Activated CD8-positive, alpha-beta T cell treated with anti-CD3 and anti-CD28 coated beads for 36 hours (primary cell): Measurements from ENCODE around the gene KIF26B. TPM values are rescaled to one million over a fixed set of nuclear protein-coding genes. Genes with fewer than 3 reads are reported as not detected.

ENCODE experiments used
- ATAC-seq: fragments of 200-7000 bp; cut with Tn5 transposase; one replicate; pipeline ENCODE4 v1.10.0; 2021; ENCODE audit warnings: mild to moderate bottlenecking, moderate library complexity
- CTCF ChIA-PET: fragments of 350-600 bp; sonication (Branson Sonifier 250); formaldehyde crosslinking; loops from one replicate; lab custom pipeline; 2021; ENCODE audit warnings: antibody characterized with exemption; lab: Charles Lee
- POLR2A ChIA-PET: fragments of 350-600 bp; sonication (Branson Sonifier 250); formaldehyde crosslinking; loops from one replicate; lab custom pipeline; 2021; ENCODE audit warnings: antibody characterized with exemption; lab: Charles Lee
- DNase-seq: peaks from one replicate; pipeline ENCODE4 v3.0.0-alpha.2; 2020
- H3K27ac Mint-ChIP-seq: one replicate; pipeline ENCODE4 v1.8.0; 2021; ENCODE audit warnings: mild to moderate bottlenecking, mixed read lengths
- H3K27me3 Mint-ChIP-seq: one replicate; pipeline ENCODE4 v1.8.0; 2021; ENCODE audit warnings: mixed read lengths
- H3K36me3 Mint-ChIP-seq: one replicate; pipeline ENCODE4 v1.8.0; 2021; ENCODE audit warnings: low read depth, mixed read lengths
- H3K4me1 Mint-ChIP-seq: one replicate; pipeline ENCODE4 v1.8.0; 2021; ENCODE audit warnings: low read depth, mixed read lengths
- H3K4me3 Mint-ChIP-seq: one replicate; pipeline ENCODE4 v1.8.0; 2021; ENCODE audit warnings: mild to moderate bottlenecking, moderate library complexity, mixed read lengths
- H3K9me3 Mint-ChIP-seq: one replicate; pipeline ENCODE4 v1.8.0; 2021; ENCODE audit warnings: mixed read lengths
- intact Hi-C: fragments of 100-400 bp; cut with micrococcal nuclease; formaldehyde crosslinking; loops from one replicate; pipeline ENCODE4 v1.10.0; 2022
- total RNA-seq, 2 experiments: library from RNA; stranded (reverse); gene quantifications; one replicate each; pipeline ENCODE4 v1.2.3, GENCODE V29; 2021
- TF ChIP-seq, protein P1 (sequence below): fragments of 200-600 bp; IDR thresholded peaks from one replicate; pipeline ENCODE4 v1.8.0; 2022; ENCODE audit warnings: antibody characterized with exemption, mild to moderate bottlenecking

KIF26B gene
- total RNA-seq, 2 experiments from 2014 or later = 0.16 TPM

DNA sequence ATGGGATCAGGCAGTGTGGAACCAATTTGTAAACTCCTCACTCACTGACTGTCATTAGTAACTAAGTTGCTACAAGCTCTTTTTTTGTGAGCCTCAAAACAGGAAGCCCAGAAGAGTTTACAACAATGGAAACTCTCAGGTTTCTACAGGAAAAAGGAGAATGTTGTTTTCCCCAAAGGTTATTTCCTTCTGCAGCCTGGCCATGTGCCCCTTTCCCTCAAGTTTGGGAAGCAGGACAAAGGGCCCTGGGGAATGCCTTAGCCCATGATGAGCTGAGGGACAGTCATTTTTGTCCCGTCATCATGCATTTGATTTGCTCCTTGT lies 395.9 kb downstream of the KIF26B start:
- intact Hi-C loops = no loop called here
- Mint-ChIP-seq H3K27ac (no peak overlapping the region), H3K27me3 (peaks cover 2% of the 10 kb centered on the region), H3K4me3 (no peak overlapping the region), H3K9me3 (peaks cover 2% of the 10 kb centered on the region), H3K4me1 (no peaks in the 10 kb centered on the region), H3K36me3 (no peaks in the 10 kb centered on the region)
- ChIA-PET POLR2A (no interaction called here), CTCF (interaction anchor here (0.6 kb wide), 1 partner anchor 302 kb away, joined by 3 read pairs; no protein-coding TSS in a partner anchor)
- DNase-seq = no peak
- TF ChIP-seq, protein P1, sequence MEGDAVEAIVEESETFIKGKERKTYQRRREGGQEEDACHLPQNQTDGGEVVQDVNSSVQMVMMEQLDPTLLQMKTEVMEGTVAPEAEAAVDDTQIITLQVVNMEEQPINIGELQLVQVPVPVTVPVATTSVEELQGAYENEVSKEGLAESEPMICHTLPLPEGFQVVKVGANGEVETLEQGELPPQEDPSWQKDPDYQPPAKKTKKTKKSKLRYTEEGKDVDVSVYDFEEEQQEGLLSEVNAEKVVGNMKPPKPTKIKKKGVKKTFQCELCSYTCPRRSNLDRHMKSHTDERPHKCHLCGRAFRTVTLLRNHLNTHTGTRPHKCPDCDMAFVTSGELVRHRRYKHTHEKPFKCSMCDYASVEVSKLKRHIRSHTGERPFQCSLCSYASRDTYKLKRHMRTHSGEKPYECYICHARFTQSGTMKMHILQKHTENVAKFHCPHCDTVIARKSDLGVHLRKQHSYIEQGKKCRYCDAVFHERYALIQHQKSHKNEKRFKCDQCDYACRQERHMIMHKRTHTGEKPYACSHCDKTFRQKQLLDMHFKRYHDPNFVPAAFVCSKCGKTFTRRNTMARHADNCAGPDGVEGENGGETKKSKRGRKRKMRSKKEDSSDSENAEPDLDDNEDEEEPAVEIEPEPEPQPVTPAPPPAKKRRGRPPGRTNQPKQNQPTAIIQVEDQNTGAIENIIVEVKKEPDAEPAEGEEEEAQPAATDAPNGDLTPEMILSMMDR = no peak
- ATAC-seq = no peak

DNA sequence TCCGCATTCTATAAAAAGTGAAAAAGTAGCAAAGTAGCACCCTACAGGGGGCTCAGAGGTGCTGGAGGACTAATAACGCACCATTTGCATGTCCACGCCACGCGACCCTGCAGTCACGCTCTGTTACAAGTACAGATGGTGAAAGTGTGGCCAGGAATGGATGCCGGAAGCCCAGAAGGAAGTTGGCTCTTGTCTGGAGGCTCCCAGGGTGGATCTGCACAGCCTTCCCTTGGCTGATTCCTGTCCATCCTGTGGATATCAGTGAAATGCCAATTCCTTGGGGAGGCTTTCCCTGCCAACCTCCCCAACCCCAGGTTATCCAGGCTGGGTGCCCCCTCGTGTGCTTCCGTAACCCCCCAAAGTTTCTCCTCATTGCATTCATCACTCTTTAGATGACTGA lies 396.8 kb downstream of the KIF26B start:
- Mint-ChIP-seq H3K27me3 (peaks cover 2% of the 10 kb centered on the region), H3K36me3 (no peaks in the 10 kb centered on the region), H3K27ac (no peak overlapping the region), H3K4me3 (no peak overlapping the region), H3K4me1 (no peaks in the 10 kb centered on the region), H3K9me3 (peaks cover 2% of the 10 kb centered on the region)
- CTCF ChIA-PET = interaction anchor here (0.6 kb wide), 1 partner anchor 302 kb away, joined by 3 read pairs; no protein-coding TSS in a partner anchor
- POLR2A ChIA-PET = no interaction called here
- ATAC-seq (no peak), DNase-seq (no peak)
- intact Hi-C loops = no loop called here
- TF ChIP-seq, protein P1 = no peak

DNA sequence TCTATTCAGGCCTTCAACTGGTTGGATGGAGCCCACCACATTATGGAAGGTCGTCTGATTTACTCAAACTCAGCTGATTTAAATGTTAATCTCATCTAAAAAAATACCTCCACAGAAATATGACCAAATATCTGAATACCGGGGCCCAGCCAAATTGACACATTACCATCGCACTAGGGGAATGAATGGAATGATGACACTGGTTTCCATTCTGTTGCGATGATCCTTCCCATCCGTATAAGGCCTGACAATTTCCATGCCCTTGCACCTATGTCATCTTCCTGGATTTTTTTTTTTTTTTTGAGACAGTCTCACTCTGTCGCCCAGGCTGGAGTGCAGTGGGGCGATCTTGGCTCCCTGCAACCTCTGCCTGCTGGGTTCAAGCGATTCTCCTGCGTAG lies 397.5 kb downstream of the KIF26B start:
- TF ChIP-seq, protein P1 = no peak
- ATAC-seq (no peak), DNase-seq (no peak)
- no peaks in the 10 kb centered on the region for H3K4me1 Mint-ChIP-seq
- no peak overlapping the region for H3K4me3 Mint-ChIP-seq
- ChIA-PET CTCF (no interaction called here), POLR2A (no interaction called here)
- intact Hi-C loops = no loop called here
- H3K36me3 Mint-ChIP-seq = no peaks in the 10 kb centered on the region
- no peak overlapping the region for H3K27ac Mint-ChIP-seq
- H3K9me3 Mint-ChIP-seq = peaks cover 2% of the 10 kb centered on the region
- peaks cover 2% of the 10 kb centered on the region for H3K27me3 Mint-ChIP-seq

DNA sequence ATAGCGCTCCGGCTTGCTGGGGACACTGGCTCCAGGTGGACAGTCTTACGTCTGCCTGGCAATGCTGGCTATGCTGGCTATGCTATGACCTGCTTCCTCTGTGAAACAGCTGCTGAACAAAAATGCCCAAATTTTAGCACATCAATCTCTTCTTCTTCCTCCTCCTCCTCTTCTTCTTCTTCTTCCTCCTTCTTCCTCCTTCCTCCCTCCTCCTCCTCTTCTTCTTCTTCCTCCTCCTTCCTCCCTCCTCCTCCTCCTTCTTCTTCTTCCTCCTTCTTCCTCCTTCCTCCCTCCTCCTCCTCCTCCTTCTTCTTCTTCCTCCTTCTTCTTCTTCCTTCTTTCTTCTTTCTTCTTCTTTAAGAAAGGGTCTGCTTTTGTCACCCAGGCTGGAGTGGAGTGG lies 401.3 kb downstream of the KIF26B start:
- intact Hi-C loops = no loop called here
- DNase-seq (no peak), ATAC-seq (no peak)
- TF ChIP-seq, protein P1 = no peak
- H3K4me3 Mint-ChIP-seq = no peak overlapping the region
- POLR2A ChIA-PET = no interaction called here
- H3K27ac Mint-ChIP-seq = no peak overlapping the region
- no peaks in the 10 kb centered on the region for H3K36me3 Mint-ChIP-seq
- no peaks in the 10 kb centered on the region for H3K27me3 Mint-ChIP-seq
- H3K4me1 Mint-ChIP-seq = no peaks in the 10 kb centered on the region
- CTCF ChIA-PET = no interaction called here
- H3K9me3 Mint-ChIP-seq = peaks cover 2% of the 10 kb centered on the region

DNA sequence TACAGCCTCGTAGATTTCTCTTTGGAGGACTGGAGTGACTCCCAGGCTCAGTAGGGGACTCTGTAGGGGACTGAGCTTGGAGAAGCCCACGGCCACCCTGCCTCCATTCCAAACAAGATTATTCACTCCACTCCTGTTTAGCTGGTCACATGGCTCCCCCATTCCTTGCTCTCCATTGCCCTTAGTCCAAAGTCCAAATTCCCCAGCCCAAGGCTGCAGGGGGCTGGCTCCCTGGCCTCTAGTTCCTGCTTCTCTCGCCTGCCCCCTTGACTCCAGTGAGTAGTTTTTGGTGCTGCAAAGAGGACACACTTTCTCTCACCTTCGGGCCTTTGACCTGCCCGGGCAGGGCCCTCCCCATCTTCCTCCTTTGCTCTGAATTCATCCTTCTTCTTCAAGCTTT lies 403.3 kb downstream of the KIF26B start:
- no peak overlapping the region for H3K27ac Mint-ChIP-seq
- no peak for ATAC-seq
- intact Hi-C loops = no loop called here
- no peaks in the 10 kb centered on the region for H3K9me3 Mint-ChIP-seq
- DNase-seq = no peak
- H3K27me3 Mint-ChIP-seq = no peaks in the 10 kb centered on the region
- no peaks in the 10 kb centered on the region for H3K4me1 Mint-ChIP-seq
- POLR2A ChIA-PET = no interaction called here
- TF ChIP-seq, protein P1 = no peak
- no peaks in the 10 kb centered on the region for H3K36me3 Mint-ChIP-seq
- H3K4me3 Mint-ChIP-seq = no peak overlapping the region
- CTCF ChIA-PET = no interaction called here
